Midbrain (tissue), 1 donor: ENCODE measurements around the gene VMP1.
"Not testable (repeated sequence)": the region's sequence is repeated elsewhere in the genome, so short reads cannot be mapped to it uniquely, and the experiment has no call there.

Source experiments
- DNase-seq: peaks from one replicate; lab custom pipeline; 2025; lab: John Stamatoyannopoulos, UW

VMP1 gene

DNA sequence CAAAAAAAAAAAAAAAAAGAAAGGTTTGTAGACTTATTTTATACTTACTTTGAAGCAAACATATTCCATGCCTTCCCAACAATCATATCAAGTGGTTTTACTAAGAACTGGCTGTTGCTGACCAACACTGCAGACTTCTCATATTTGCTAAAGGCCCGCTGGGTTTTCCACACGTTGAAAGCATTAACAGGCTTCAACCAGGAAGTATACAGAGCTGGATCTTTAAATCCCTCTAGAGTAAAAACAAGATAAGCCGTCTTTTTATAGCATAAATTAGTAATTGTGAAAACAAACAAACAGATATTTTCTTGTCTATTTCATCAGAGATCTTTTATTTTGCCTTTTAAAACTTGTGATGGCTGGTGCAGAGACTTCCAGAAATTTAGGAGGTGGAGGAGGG lies 156.2 kb downstream of the VMP1 start:
- no peak for DNase-seq

- no peak for DNase-seq
Measured at GRCh38 chr17:59869941-59870218, 162.4 kb downstream of the VMP1 start.

GRCh38 chr17:59870482-59870881 lies 163.0 kb downstream of the VMP1 start:
- DNase-seq, result no peak

GRCh38 chr17:59872351-59872750 lies 164.9 kb downstream of the VMP1 start:
- DNase-seq, result no peak

GRCh38 chr17:59873414-59873813 lies 166.0 kb downstream of the VMP1 start:
- not testable (repeated sequence) for DNase-seq

GRCh38 chr17:59874376-59874775 lies 166.9 kb downstream of the VMP1 start:
- DNase-seq, result no peak

DNA sequence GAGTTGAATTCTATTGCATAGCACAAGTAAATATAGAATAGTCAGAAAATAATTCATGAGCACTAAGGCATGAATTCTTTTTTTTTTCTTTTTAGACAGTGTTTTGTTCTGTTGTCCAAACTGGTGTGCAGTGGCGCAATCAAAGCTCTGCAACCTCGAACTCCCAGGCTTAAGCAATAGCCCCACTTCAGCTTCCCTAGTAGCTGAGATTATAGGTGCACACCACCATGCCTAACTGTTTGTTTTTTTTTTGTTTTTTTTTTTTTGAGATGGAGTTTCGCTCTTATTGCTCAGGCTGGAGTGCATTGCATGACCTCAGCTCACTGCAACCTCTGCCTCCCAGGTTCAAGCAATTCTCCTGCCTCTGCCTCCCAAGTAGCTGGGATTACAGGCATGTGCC lies 168.7 kb downstream of the VMP1 start:
- DNase-seq, result no peak

GRCh38 chr17:59877965-59878364 lies 170.5 kb downstream of the VMP1 start:
- DNase-seq, result no peak

GRCh38 chr17:59878624-59879023 lies 171.2 kb downstream of the VMP1 start:
- DNase-seq, result no peak

DNA sequence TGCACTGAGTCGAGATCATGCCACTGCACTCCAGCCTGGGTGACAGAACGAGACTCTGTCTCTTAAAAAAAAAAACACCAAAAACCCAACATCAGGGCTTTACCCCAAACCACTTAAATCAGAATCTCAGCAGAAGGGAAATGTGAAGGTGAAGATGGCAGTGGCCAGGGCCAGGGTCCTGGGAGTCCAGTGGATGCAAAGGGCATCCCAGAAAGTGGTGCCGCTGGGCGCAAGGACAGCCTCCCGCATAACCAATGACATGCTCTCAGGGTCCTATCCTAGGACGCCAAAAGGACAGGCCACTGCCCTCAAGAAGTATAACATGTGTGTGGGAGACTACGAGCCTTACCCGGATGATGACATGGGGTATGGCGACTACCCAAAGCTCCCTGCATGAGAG lies 177.4 kb downstream of the VMP1 start:
- DNase-seq, result no peak

GRCh38 chr17:59888145-59888750 lies 180.8 kb downstream of the VMP1 start:
- no peak for DNase-seq

GRCh38 chr17:59890720-59891119 lies 183.3 kb downstream of the VMP1 start:
- no peak for DNase-seq
